IgD-negative memory B cell (primary cell): ENCODE data around the gene KLHDC4. TPM values are rescaled to one million over a fixed set of nuclear protein-coding genes. Genes with fewer than 3 reads are reported as not detected.

Experiments used
- H3K27ac Mint-ChIP-seq, 3 donors: one replicate each; pipeline ENCODE4 v1.8.0; 2020 to 2022; ENCODE audit warnings: mild to moderate bottlenecking in 3 of 3, mixed read lengths in 3 of 3, moderate library complexity in 1 of 3
- H3K27me3 Mint-ChIP-seq: one replicate; pipeline ENCODE4 v1.8.0; 2021; ENCODE audit warnings: mixed read lengths
- H3K36me3 Mint-ChIP-seq: one replicate; pipeline ENCODE4 v1.8.0; 2020; ENCODE audit warnings: mild to moderate bottlenecking, mixed read lengths
- H3K4me1 Mint-ChIP-seq, 3 donors: one replicate each; pipeline ENCODE4 v1.8.0; 2020 to 2022; ENCODE audit warnings: mixed read lengths in 3 of 3, mild to moderate bottlenecking in 1 of 3
- H3K4me3 Mint-ChIP-seq, 4 donors: one replicate each; pipeline ENCODE4 v1.8.0; 2020 to 2022; ENCODE audit warnings: mild to moderate bottlenecking in 4 of 4, mixed read lengths in 4 of 4, moderate library complexity in 3 of 4
- H3K9me3 Mint-ChIP-seq, 3 donors: one replicate each; pipeline ENCODE4 v1.8.0; 2020 to 2021; ENCODE audit warnings: mixed read lengths in 3 of 3, mild to moderate bottlenecking in 1 of 3
- polyA plus RNA-seq: library from polyadenylated mRNA; unstranded; fragments of 300-500 nt; fragmentation: Illumina TruSeq; gene quantifications from one replicate; pipeline ENCODE4 v1.2.3, GENCODE V29; 2021

KLHDC4 gene
- polyA plus RNA-seq, 1 donor from 2014 or later, result 18.7 TPM

DNA sequence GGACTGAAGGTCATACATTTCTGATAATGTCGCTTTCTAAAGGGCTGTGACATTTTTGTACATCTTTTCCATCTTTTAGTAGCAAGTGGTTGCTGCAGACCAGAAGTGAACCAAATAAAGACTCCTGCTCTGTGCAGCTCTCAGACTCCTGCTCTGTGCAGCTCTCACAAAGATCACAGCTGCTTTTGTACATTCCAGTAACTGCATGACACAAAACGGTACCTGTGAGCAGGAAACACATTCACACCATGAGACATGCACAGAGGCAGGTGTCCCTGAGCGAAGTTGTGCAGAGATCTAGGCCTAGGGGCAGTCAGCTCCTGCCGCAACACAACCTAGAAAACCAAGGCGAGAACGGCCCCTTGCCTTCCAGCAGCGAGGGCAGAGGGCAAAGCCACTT is 67.5 kb downstream of the KLHDC4 start:
- Mint-ChIP-seq H3K4me3 (peak overlapping the region in 3 of 4 donors; percentile 63 to 87 (median 76)), H3K9me3 (no peaks in the 10 kb centered on the region), H3K27ac (peak overlapping the region; percentile 46 to 94 (median 86)), H3K27me3 (no peaks in the 10 kb centered on the region), H3K36me3 (peaks cover 6% of the 10 kb centered on the region), H3K4me1 (peaks cover 39 to 45% (median 45%) of the 10 kb centered on the region in 3 donors)

DNA sequence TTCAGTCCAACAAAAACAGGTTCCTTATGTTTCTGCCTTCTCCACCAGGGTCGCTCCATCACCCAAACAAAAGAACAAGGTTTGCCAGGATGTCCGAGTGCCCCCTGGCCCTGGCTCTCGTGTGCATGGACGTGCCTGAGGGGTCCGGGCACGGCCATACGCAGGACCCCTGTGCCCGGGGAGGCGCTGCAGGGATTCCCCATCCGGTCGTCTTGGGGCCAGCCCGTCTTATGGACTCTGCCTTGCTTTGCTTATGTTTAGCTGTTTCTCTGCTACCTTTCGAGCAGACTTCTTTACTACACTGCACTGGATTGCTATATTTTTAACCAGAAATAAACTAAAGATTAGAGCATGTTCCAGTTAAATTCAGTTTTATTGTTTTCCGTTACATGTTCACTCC is 68.0 kb downstream of the KLHDC4 start:
- H3K27me3 Mint-ChIP-seq, result no peaks in the 10 kb centered on the region
- peak overlapping the region in 2 of 3 donors; percentile 21 to 46 for H3K27ac Mint-ChIP-seq
- H3K4me1 Mint-ChIP-seq, result peaks cover 36 to 43% (median 42%) of the 10 kb centered on the region in 3 donors
- peaks cover 6% of the 10 kb centered on the region for H3K36me3 Mint-ChIP-seq
- H3K4me3 Mint-ChIP-seq, result peak overlapping the region in 1 of 4 donors; percentile 43
- H3K9me3 Mint-ChIP-seq, result no peaks in the 10 kb centered on the region

DNA sequence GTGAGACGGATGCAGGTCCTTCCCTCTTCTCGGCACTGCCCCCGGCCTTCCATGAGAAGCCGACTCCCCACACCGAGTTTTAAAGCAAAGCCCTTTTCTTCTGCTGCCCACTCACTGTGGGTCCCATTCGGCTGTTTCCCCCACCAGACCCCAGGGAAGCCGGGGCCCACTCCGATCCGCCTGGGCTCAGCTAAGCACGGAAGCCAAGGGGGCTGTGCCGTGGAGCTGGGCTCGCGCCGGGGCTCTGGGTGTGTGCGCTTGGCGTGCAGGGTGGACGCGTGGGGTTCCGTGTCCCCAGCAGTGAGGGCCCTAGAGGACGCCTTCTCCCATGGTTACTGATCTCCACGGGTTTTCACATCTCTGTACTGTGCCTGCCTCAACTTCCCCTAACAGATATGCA is 68.5 kb downstream of the KLHDC4 start:
- no peaks in the 10 kb centered on the region for H3K27me3 Mint-ChIP-seq
- H3K36me3 Mint-ChIP-seq, result peaks cover 2% of the 10 kb centered on the region
- H3K27ac Mint-ChIP-seq, result peak overlapping the region in 1 of 3 donors; percentile 21
- peaks cover 31 to 38% (median 36%) of the 10 kb centered on the region in 3 donors for H3K4me1 Mint-ChIP-seq
- no peak overlapping the region for H3K4me3 Mint-ChIP-seq
- no peaks in the 10 kb centered on the region for H3K9me3 Mint-ChIP-seq

DNA sequence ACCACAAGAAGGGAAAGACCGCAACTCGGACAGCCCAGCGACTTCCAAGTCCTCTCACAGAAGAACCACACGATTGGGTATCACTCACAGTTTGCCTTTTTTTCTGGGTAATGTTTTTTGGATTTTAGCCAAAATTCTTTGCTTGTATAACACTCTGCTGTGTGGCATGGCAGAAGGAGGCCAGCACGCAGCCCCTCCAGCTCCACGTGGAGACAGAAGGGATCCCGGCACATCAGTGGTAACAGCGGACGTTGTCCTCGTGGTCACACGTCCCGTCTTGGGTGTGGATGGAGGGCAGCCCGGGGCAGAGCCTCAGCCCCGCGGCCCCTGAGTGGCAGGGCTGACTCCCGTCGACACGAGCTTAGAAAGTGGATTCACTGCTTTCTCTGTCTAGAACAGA is 69.1 kb downstream of the KLHDC4 start:
- H3K9me3 Mint-ChIP-seq, result no peaks in the 10 kb centered on the region
- H3K27ac Mint-ChIP-seq, result no peak overlapping the region
- no peak overlapping the region for H3K4me3 Mint-ChIP-seq
- no peaks in the 10 kb centered on the region for H3K27me3 Mint-ChIP-seq
- peaks cover 2% of the 10 kb centered on the region for H3K36me3 Mint-ChIP-seq
- H3K4me1 Mint-ChIP-seq, result peaks cover 29 to 34% (median 34%) of the 10 kb centered on the region in 3 donors

DNA sequence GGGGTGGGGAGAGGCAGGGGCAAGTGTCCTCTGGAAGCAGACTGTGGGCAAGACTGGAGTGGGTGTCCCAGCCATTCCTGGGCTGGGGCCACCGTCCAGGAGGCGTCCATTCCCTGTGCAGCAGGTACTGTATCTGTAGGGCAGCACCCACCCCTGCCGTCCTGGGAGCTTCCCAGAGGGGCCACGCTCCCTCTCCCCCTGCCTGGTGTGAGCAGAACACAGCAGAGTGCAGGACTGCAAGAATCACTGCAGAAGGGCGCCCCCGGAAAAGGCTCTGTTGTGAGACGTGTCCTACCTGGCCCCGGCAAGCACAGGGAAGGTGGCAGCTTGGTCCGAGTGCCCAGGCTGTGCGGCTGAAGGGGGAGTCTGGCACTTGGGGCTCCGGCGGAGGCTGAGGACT is 70.3 kb downstream of the KLHDC4 start:
- Mint-ChIP-seq H3K27me3 (no peaks in the 10 kb centered on the region), H3K4me1 (peaks cover 21 to 25% (median 25%) of the 10 kb centered on the region in 3 donors), H3K4me3 (no peak overlapping the region), H3K27ac (no peak overlapping the region), H3K36me3 (peaks cover 2% of the 10 kb centered on the region), H3K9me3 (no peaks in the 10 kb centered on the region)

DNA sequence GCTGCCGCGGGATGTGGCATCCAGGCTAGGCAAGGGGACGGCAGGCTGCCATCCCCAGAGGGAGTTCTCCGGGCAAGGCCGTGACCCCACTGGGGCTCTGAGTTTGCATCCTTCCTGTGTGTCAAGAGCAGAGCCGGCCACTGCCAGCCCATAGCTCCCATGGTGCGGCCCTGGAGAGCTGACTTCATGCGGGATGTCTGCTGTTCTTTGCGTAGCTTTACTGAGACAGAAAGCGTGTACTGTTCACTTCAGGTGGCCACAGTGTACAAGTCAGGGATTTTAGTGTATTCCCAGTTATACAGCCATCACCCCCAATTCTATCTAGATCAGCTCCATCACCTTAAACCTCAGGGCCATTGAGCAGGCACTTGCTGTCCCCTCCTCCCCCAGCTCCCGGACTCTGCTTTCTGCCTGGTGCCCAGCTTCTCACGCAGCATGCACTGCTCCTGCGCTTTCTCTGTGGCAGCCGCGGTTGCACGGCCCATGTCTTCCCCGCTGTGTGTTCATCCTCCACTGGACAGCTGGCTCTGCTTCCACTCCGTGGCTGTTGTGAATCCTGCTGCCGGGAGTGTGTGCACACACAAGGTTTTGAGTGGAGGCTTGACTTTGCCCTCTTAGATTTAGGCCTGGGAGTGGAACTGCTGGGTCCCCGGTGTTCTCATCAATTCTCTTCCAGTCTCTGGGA is 71.2 kb downstream of the KLHDC4 start:
- Mint-ChIP-seq H3K27ac (no peak overlapping the region), H3K27me3 (peaks cover 3% of the 10 kb centered on the region), H3K9me3 (no peaks in the 10 kb centered on the region), H3K4me1 (peaks cover 16 to 19% (median 19%) of the 10 kb centered on the region in 3 donors), H3K36me3 (peaks cover 2% of the 10 kb centered on the region), H3K4me3 (no peak overlapping the region)

DNA sequence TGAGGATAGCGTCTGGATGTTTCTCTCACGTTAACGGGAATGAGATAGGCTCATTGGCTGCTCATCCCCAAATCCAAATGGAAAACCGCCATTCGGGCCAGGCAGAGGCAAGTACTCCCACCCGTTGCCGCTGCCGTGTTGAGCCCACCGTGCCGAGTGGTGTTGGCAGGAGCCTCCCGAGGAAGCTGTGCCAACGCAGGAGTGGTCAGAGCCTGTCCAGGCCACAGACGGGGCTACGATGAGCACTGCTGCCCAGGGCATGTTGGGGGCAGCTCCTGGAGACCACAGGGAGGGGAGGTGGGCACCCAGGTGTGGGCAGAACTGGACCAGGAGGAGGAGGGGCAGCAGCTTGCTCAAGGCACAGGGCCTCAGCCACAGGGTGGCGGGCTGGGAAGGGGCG is 72.0 kb downstream of the KLHDC4 start:
- peak overlapping the region in 1 of 3 donors; percentile 28 for H3K27ac Mint-ChIP-seq

DNA sequence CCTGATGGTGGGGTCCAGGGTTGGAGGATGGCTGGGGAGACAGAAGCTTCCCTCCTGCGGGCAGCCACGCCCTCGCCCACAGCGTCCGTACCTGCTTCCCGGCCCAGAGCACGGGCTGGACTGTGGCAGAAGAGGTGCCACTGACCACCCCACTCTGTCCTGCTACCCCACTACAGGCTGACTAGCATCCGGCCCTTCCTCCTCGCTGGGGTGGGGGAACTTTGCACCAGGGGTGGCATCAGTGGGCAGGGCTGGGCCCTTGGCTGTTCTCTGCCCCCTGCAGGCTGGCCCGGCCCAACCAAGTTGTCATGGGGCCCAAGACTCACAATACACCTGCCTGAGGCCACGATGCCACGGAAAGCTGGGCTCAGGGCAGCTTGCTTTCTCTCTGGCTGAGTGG is 73.0 kb downstream of the KLHDC4 start:
- Mint-ChIP-seq H3K27me3 (peaks cover 4% of the 10 kb centered on the region), H3K4me1 (peaks cover 1 to 3% (median 3%) of the 10 kb centered on the region in 3 donors), H3K4me3 (no peak overlapping the region), H3K36me3 (peaks cover 2% of the 10 kb centered on the region), H3K9me3 (no peaks in the 10 kb centered on the region), H3K27ac (no peak overlapping the region)

More for the DNA sequence above, 72.0 kb downstream of the KLHDC4 start:
- Mint-ChIP-seq H3K4me3 (no peak overlapping the region), H3K27me3 (peaks cover 3% of the 10 kb centered on the region), H3K36me3 (peaks cover 2% of the 10 kb centered on the region), H3K4me1 (peaks cover 12 to 13% (median 13%) of the 10 kb centered on the region in 3 donors), H3K9me3 (no peaks in the 10 kb centered on the region)

DNA sequence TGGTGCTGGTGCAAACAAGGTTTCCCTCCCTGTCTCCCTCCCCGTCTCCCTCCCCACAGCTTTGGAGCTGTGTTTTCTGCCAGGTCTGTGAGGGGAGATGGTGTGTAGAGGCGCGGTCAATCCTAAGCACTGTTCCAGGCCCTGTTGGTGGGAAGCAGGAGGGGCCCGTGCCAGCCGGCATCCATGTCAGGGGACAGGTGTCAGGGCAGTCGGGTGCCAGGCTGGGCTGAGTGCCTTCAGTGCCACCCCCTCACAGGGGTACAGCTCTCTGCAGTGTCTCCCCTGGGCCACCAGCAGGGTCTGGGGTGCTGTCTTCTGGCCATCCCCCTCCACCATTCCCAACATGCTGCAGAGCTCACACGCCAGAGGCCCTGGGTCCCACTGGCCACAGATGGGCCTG is 73.6 kb downstream of the KLHDC4 start:
- H3K27me3 Mint-ChIP-seq, result peaks cover 5% of the 10 kb centered on the region
- peaks cover 0 to 2% (median 0%) of the 10 kb centered on the region in 3 donors for H3K4me1 Mint-ChIP-seq
- H3K4me3 Mint-ChIP-seq, result no peak overlapping the region
- no peak overlapping the region for H3K27ac Mint-ChIP-seq
- no peaks in the 10 kb centered on the region for H3K9me3 Mint-ChIP-seq
- H3K36me3 Mint-ChIP-seq, result peaks cover 2% of the 10 kb centered on the region

DNA sequence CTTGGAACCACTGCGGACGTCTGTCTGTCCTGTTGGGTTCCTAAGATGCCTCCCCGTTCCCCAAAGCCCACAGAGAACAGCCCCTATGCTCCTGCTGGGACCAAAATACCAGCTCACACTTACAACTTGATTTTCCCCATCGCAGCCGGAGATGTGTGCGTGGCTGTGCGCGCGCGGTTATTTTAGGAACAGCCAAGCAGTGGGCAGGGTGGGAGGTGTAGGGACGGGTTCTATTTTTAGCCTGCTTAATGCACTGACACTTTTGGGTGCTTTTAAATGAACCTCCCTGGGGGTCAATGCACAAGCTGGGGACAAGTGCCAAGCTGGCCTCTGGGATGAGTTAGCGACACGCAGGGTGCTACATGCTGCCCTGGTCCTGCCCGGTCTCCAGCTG is 74.1 kb downstream of the KLHDC4 start:
- Mint-ChIP-seq H3K27me3 (peaks cover 5% of the 10 kb centered on the region), H3K4me1 (peaks cover 0 to 2% (median 0%) of the 10 kb centered on the region in 3 donors), H3K4me3 (no peak overlapping the region), H3K9me3 (no peaks in the 10 kb centered on the region), H3K27ac (peak overlapping the region in 1 of 3 donors; percentile 31), H3K36me3 (peaks cover 2% of the 10 kb centered on the region)

DNA sequence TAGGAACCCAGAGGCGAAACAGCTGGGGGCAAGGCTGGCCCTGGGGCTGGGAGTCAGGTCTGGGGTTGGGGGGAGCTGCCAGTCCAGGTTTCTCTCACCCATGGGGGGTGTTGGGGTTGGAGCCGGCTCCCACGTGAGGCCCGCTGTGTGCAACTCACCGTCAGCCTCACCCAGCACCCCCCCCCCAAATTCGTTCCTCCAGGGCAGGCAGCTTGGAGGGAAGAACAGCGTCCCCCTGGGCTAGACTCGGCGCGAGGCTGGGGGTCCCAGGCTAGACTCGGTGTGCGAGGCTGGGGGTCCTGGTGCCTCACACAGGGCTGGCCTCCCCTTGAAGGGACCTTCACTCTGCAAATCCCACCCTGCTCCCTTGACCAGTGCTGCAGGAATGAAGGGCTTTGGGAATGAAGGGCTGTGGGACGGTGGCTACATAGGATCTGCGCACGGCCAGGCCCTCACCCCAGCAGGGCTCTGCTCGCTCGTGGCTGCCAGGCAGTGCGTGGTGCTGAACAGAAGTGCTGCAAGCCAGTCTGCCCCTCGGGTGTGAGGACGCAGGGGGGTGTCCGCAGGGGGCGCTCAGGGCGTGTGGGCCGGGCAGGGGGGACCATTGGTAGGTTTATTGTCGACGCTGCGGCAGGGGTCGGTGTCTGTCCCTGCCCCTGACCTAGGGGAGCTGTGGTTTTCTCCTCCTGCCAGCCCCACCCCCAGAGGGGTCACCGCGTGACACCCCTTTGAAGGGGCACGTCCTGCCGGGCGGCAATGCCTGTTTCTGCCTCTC is 74.7 kb downstream of the KLHDC4 start:
- Mint-ChIP-seq H3K9me3 (no peaks in the 10 kb centered on the region), H3K27ac (peak overlapping the region in 1 of 3 donors; percentile 31), H3K4me3 (peak overlapping the region in 1 of 4 donors; percentile 39), H3K4me1 (peaks cover 0 to 2% (median 0%) of the 10 kb centered on the region in 3 donors), H3K36me3 (no peaks in the 10 kb centered on the region), H3K27me3 (peaks cover 6% of the 10 kb centered on the region)

DNA sequence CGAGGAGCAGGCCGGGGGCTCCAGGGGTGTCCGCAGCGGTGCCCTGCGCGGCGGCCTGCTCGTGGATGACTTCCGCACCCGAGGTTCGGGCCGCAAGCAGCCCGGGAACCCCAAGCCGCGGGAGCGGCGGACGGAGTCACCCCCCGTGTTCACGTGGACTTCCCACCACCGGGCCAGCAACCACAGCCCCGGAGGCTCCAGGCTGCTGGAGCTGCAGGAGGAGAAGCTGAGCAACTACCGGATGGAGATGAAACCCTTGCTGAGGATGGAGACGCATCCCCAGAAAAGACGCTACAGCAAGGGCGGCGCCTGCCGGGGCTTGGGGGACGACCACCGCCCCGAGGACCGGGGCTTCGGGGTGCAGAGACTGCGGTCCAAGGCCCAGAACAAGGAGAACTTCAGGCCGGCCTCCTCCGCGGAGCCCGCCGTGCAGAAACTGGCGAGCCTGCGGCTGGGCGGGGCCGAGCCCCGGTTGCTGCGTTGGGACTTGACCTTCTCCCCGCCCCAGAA is 75.8 kb downstream of the KLHDC4 start:
- Mint-ChIP-seq H3K9me3 (no peaks in the 10 kb centered on the region), H3K4me1 (peaks cover 0 to 2% (median 0%) of the 10 kb centered on the region in 3 donors), H3K4me3 (no peak overlapping the region), H3K27me3 (peaks cover 6% of the 10 kb centered on the region), H3K36me3 (no peaks in the 10 kb centered on the region), H3K27ac (no peak overlapping the region)

DNA sequence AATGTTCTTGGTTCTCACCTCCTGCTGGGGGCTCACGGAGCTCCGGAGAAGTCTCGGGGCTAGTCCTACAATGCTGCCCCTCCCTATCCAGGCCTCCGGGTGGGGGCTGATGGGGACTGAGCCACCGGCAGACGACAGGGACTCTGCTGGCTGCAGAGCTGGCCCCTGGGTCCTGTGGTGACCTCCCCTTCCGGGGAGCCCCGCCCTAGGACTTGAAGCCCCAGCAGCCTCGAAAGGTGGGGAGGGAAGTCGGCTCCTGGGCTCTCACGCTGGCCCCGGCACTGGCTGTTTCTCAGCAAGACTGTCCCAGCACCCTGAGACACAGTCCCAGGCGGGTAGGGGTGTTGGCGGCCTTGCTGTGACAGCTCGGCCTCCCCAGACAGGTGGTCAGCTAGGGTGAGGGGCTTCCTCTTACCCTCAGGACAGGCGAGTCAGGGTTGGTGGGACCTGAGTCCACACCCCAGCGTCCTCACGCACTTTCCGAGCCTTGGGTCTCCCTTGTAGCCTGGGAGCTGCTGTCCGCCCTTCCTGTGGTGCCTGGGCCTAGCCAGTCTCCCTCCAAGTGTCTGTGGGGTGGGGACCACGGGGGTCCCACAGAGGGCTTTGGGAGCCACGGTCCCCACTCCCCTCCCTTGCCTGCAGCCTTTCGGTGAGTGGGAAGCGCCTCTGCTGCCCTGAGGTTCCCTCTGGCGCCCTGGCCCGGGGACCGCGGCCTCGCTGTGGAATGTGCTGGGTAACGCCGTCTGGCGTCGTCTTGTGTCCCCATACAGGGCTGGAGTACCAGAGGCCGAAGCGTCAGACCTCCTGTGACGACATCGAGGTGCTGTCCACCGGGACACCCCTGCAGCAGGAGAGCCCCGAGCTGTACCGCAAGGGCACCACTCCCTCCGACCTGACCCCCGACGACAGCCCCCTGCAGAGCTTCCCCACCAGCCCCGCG is 76.6 kb downstream of the KLHDC4 start:
- Mint-ChIP-seq H3K4me3 (no peak overlapping the region), H3K36me3 (no peaks in the 10 kb centered on the region), H3K27ac (no peak overlapping the region), H3K9me3 (no peaks in the 10 kb centered on the region), H3K27me3 (peaks cover 6% of the 10 kb centered on the region), H3K4me1 (peaks cover 0 to 2% (median 0%) of the 10 kb centered on the region in 3 donors)

DNA sequence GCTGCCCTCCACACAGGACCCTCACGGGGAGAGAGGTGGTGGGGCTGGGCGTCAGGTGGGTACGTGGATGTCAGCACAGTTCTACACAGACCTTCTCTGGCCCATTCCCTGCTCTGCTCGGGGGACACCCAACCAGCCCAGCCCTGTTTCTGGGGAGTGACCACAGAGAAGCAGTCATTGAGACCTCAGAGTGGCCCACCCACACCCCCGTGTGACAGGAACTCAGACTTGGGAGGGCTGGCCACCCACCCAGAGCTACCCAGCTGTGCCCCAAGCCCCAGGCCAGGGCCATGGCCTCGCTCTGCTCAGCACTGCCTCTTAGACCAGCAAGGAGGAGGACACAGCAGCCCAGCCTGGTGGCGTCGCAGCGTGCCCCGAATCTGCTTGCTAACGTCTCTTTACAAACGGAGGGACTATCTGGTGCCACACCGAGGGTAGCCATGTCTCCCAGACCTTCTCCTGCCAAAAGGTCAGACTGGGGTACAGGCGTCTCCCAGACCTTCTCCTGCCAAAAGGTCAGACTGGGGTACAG is 77.7 kb downstream of the KLHDC4 start:
- H3K4me1 Mint-ChIP-seq, result peaks cover 0 to 2% (median 0%) of the 10 kb centered on the region in 3 donors
- no peaks in the 10 kb centered on the region for H3K36me3 Mint-ChIP-seq
- H3K4me3 Mint-ChIP-seq, result no peak overlapping the region
- H3K9me3 Mint-ChIP-seq, result no peaks in the 10 kb centered on the region
- H3K27me3 Mint-ChIP-seq, result peaks cover 6% of the 10 kb centered on the region
- H3K27ac Mint-ChIP-seq, result no peak overlapping the region
